GM10248 (cell line): ENCODE measurements around the gene OR5K4.

Source experiments
- CTCF ChIA-PET: fragments of 300-600 bp; sonication (Branson Sonifier 250); formaldehyde crosslinking; extraction: SDS; loops from one replicate; lab custom pipeline; 2021; ENCODE audit warnings: antibody characterized with exemption; lab: Yijun Ruan, JAX
- POLR2A ChIA-PET: fragments of 350-650 bp; sonication (Branson Sonifier 250); formaldehyde crosslinking; extraction: SDS; loops from one replicate; lab custom pipeline; 2020; ENCODE audit warnings: antibody characterized with exemption; lab: Yijun Ruan, JAX
- DNase-seq: peaks from one replicate; pipeline ENCODE4 v3.0.0; 2012; ENCODE audit errors: extremely low spot score
- CTCF ChIP-seq: IDR thresholded peaks from 2 replicates; pipeline ENCODE4 v1.5.1; 2012; ENCODE audit warnings: mild to moderate bottlenecking, low read depth; ENCODE audit errors: extremely low read depth, missing control alignments, control extremely low read depth

Gene OR5K4

GRCh38 chr3:98326945-98327344, 26.7 kb upstream of the OR5K4 start:
- TF ChIP-seq CTCF, result no peak
- DNase-seq, result peak; percentile 6
- CTCF ChIA-PET, result interaction anchor here (1.6 to 2.3 kb wide), 3 partner anchors 13 to 289 kb away, joined by 3 to 11 read pairs (median 4); no protein-coding TSS in a partner anchor
- POLR2A ChIA-PET, result no interaction called here

- TF ChIP-seq CTCF, result no peak
- no peak for DNase-seq
- POLR2A ChIA-PET, result no interaction called here
- CTCF ChIA-PET, result interaction anchor here (0.7 to 3.8 kb wide), 16 partner anchors 10 to 683 kb away, joined by 3 to 70 read pairs (median 4); no protein-coding TSS in a partner anchor
These were observed 24.7 kb upstream of the OR5K4 start for GRCh38 chr3:98328933-98329332.

GRCh38 chr3:98329392-98330124, 24.1 kb upstream of the OR5K4 start:
- DNase-seq, result peak; percentile 35
- ChIA-PET CTCF (interaction anchor here (0.7 to 3.8 kb wide), 26 partner anchors 8 to 682 kb away, joined by 3 to 70 read pairs (median 4); partner anchors contain the start of gene OR5K4), POLR2A (no interaction called here)
- peak; percentile 74 for TF ChIP-seq CTCF

GRCh38 chr3:98331329-98331728, 22.3 kb upstream of the OR5K4 start:
- no peak for TF ChIP-seq CTCF
- ChIA-PET CTCF (interaction anchor here (1.2 to 3.8 kb wide), 5 partner anchors 8 to 298 kb away, joined by 3 to 70 read pairs (median 5); no protein-coding TSS in a partner anchor), POLR2A (no interaction called here)
- no peak for DNase-seq

- peak; percentile 36 for TF ChIP-seq CTCF
- CTCF ChIA-PET, result interaction anchor here (0.8 to 3.9 kb wide), 9 partner anchors 10 to 484 kb away, joined by 3 to 31 read pairs (median 4); no protein-coding TSS in a partner anchor
- DNase-seq, result no peak
- POLR2A ChIA-PET, result no interaction called here
These were observed 19.6 kb upstream of the OR5K4 start for GRCh38 chr3:98333989-98334606.

- POLR2A ChIA-PET, result no interaction called here
- CTCF ChIA-PET, result interaction anchor here (1.2 to 3.4 kb wide), 5 partner anchors 9 to 301 kb away, joined by 3 to 19 read pairs (median 4); no protein-coding TSS in a partner anchor
- DNase-seq, result no peak
- TF ChIP-seq CTCF, result no peak
These were observed 14.6 kb upstream of the OR5K4 start for GRCh38 chr3:98339031-98339430.
